HL-60 (cell line): ENCODE results near the gene OR8S1.

Source experiments
- POLR2AphosphoS5 ChIP-seq: IDR thresholded peaks from 2 replicates; pipeline ENCODE4 v1.6.1; 2012; ENCODE audit warnings: low read depth
- SPI1 ChIP-seq: IDR thresholded peaks from 2 replicates; pipeline ENCODE4 v1.6.1; 2012; ENCODE audit warnings: low read depth, mild to moderate bottlenecking, borderline replicate concordance

GRCh38 chr12:48542300-48542928 is 17.0 kb downstream of the OR8S1 start:
- TF ChIP-seq SPI1 (no peak), POLR2AphosphoS5 (no peak)
